GM23338 (cell line): ENCODE measurements around the gene ANKH. TPM values are rescaled to one million over a fixed set of nuclear protein-coding genes. Genes with fewer than 3 reads are reported as not detected.

ENCODE experiments used
- ATAC-seq: fragments of 200-7000 bp; cut with Tn5 transposase; 3 replicates; pipeline ENCODE4 v1.9.1; 2020
- DNase-seq: peaks from one replicate; pipeline ENCODE4 v3.0.0-alpha.2; 2015; ENCODE audit warnings: low spot score
- H2AFZ ChIP-seq: fragments of 200-600 bp; sonication (generic); 2 replicates; pipeline ENCODE4 v1.8.0; 2016; ENCODE audit warnings: antibody characterized with exemption, mild to moderate bottlenecking, moderate library complexity
- H3F3A ChIP-seq: fragments of 200-600 bp; sonication (generic); replicated peaks from 2 replicates; pipeline ENCODE4 v1.8.0; 2017; ENCODE audit warnings: antibody characterized with exemption, mixed run types, low read depth
- H3K27ac ChIP-seq: fragments of 200-600 bp; sonication (generic); 2 replicates; pipeline ENCODE4 v1.6.1; 2016; ENCODE audit warnings: low read depth
- H3K27me3 ChIP-seq: fragments of 200-600 bp; sonication (generic); 2 replicates; pipeline ENCODE4 v1.8.0; 2016; ENCODE audit warnings: mild to moderate bottlenecking, mixed run types, moderate library complexity; ENCODE audit not compliant: insufficient read depth
- H3K36me3 ChIP-seq: fragments of 200-600 bp; sonication (generic); 2 replicates; pipeline ENCODE4 v1.8.0; 2016; ENCODE audit warnings: mild to moderate bottlenecking; ENCODE audit not compliant: insufficient read depth
- H3K4me1 ChIP-seq: fragments of 200-600 bp; sonication (generic); 2 replicates; pipeline ENCODE4 v1.8.0; 2016; ENCODE audit warnings: mild to moderate bottlenecking, moderate library complexity; ENCODE audit not compliant: insufficient read depth
- H3K4me2 ChIP-seq: fragments of 200-600 bp; sonication (generic); 2 replicates; pipeline ENCODE4 v1.7.1; 2017; ENCODE audit warnings: mixed run types
- H3K4me3 ChIP-seq: fragments of 200-600 bp; sonication (generic); 2 replicates; pipeline ENCODE4 v1.6.1; 2016; ENCODE audit warnings: mixed run types
- H3K79me2 ChIP-seq: fragments of 200-600 bp; sonication (generic); replicated peaks from 2 replicates; pipeline ENCODE4 v1.8.0; 2017; ENCODE audit warnings: mild to moderate bottlenecking; ENCODE audit not compliant: insufficient read depth
- H3K9me2 ChIP-seq: fragments of 200-600 bp; sonication (generic); 2 replicates; pipeline ENCODE4 v1.8.0; 2017; ENCODE audit not compliant: insufficient read depth
- H4K20me1 ChIP-seq: fragments of 200-600 bp; sonication (generic); replicated peaks from 2 replicates; pipeline ENCODE4 v1.8.0; 2017; ENCODE audit warnings: mild to moderate bottlenecking; ENCODE audit not compliant: insufficient read depth
- H3K27ac Mint-ChIP-seq: 2 replicates; pipeline ENCODE4 v1.8.0; 2020; ENCODE audit warnings: inconsistent platforms, mild to moderate bottlenecking, moderate library complexity, mixed read lengths
- H3K27me3 Mint-ChIP-seq: 3 replicates; pipeline ENCODE4 v1.8.0; 2022; ENCODE audit warnings: low read depth, mild to moderate bottlenecking, moderate library complexity, mixed read lengths, inconsistent platforms; ENCODE audit not compliant: insufficient read depth, poor library complexity
- H3K36me3 Mint-ChIP-seq: 3 replicates; pipeline ENCODE4 v1.8.0; 2021; ENCODE audit warnings: low read depth, mild to moderate bottlenecking, inconsistent platforms, moderate library complexity, mixed read lengths
- H3K4me1 Mint-ChIP-seq: 3 replicates; pipeline ENCODE4 v1.8.0; 2020; ENCODE audit warnings: mild to moderate bottlenecking, inconsistent platforms, mixed read lengths
- H3K4me3 Mint-ChIP-seq: 3 replicates; pipeline ENCODE4 v1.8.0; 2021; ENCODE audit warnings: moderate library complexity, mild to moderate bottlenecking, inconsistent platforms, mixed read lengths
- H3K9me3 Mint-ChIP-seq: 3 replicates; pipeline ENCODE4 v1.8.0; 2020; ENCODE audit warnings: moderate library complexity, mild to moderate bottlenecking, inconsistent platforms, mixed read lengths
- CTCF ChIP-seq, 2 experiments: fragments of 200-600 bp in 1 of 2; sonication (generic) in 1 of 2; conservative IDR thresholded peaks; 2 replicates each; pipeline versions ENCODE4 v1.5.1 to v1.6.1; 2016 to 2017; ENCODE audit warnings: antibody characterized with exemption in 2 of 2, low read depth in 2 of 2, mild to moderate bottlenecking in 2 of 2, moderate library complexity in 1 of 2
- EZH2phosphoT487 ChIP-seq: fragments of 200-600 bp; sonication (generic); IDR thresholded peaks from one replicate; pipeline ENCODE4 v1.8.1; 2018; ENCODE audit warnings: antibody characterized with exemption; ENCODE audit not compliant: unreplicated experiment
- JUNB ChIP-seq: IDR thresholded peaks from one replicate; pipeline ENCODE4 v1.6.1; 2016; ENCODE audit warnings: antibody characterized with exemption; ENCODE audit not compliant: unreplicated experiment
- NANOG ChIP-seq: IDR thresholded peaks from 2 replicates; pipeline ENCODE4 v1.6.1; 2016; ENCODE audit warnings: antibody characterized with exemption, borderline replicate concordance
- POLR2AphosphoS5 ChIP-seq: IDR thresholded peaks from 2 replicates; pipeline ENCODE4 v1.6.1; 2016; ENCODE audit warnings: antibody characterized with exemption, low read depth
- REST ChIP-seq: IDR thresholded peaks from one replicate; pipeline ENCODE4 v1.6.1; 2018; ENCODE audit warnings: antibody characterized with exemption; ENCODE audit not compliant: unreplicated experiment
- STAT1 ChIP-seq: IDR thresholded peaks from one replicate; pipeline ENCODE4 v1.6.1; 2016; ENCODE audit warnings: antibody characterized with exemption; ENCODE audit not compliant: unreplicated experiment
- ZNF114 ChIP-seq: fragments of 250-450 bp; sonication (Bioruptor Pico); IDR thresholded peaks from 2 replicates; pipeline ENCODE4 v1.5.0; 2020; ENCODE audit warnings: mild to moderate bottlenecking, moderate library complexity
- ZNF462 ChIP-seq: fragments of 250-450 bp; sonication (Bioruptor Pico); IDR thresholded peaks from 2 replicates; pipeline ENCODE4 v1.5.0; 2020; ENCODE audit warnings: mild to moderate bottlenecking, moderate library complexity
- polyA plus RNA-seq: library from polyadenylated mRNA; unstranded; fragments of >200 nt; fragmentation: Nextera tagmentation; extraction: Ambion mirVana; gene quantifications from 2 replicates; pipeline ENCODE4 v1.2.1, GENCODE V29; 2016
- total RNA-seq: library from RNA; depleted of rRNA; stranded (reverse); fragments of >200 nt; shearing (Covaris generic); gene quantifications from 2 replicates; pipeline ENCODE4 v1.2.3, GENCODE V29; 2014
- TF ChIP-seq, protein P1 (sequence below): IDR thresholded peaks from 2 replicates; pipeline ENCODE4 v1.6.1; 2016; ENCODE audit warnings: antibody characterized with exemption

Gene ANKH
- total and polyA plus RNA-seq, 2 experiments from 2014 or later: 5.0 to 6.1 TPM

DNA sequence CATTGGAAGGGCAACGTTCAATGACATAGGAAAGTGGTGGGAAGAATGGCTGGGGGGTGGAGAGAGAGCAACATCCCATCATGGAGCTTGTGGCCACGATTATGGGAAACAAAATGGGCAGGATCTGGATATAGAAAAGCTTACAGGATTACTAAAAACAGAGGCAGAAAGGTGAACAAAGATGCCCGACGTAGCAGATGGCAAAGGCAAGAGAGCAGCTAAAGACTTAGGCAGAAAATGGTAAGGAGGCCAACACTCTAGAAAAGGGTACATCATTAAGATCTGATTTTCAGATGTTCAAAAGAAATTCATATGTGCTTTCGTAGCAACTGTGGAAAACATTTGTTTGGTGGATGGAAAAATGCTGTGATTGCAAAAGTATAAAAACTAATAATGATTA is 104.5 kb downstream of the ANKH start:
- Histone ChIP-seq H3K79me2 (no peaks in the 10 kb centered on the region), H3K4me3 (no peak overlapping the region), H3K4me1 (no peaks in the 10 kb centered on the region), H2AFZ (no peak overlapping the region), H3K36me3 (no peaks in the 10 kb centered on the region), H4K20me1 (no peaks in the 10 kb centered on the region; the same call in 1 of the 2 replicates), H3F3A (no peaks in the 10 kb centered on the region), H3K27ac (no peak overlapping the region), H3K9me2 (no peaks in the 10 kb centered on the region), H3K4me2 (no peak overlapping the region), H3K27me3 (no peaks in the 10 kb centered on the region)
- Mint-ChIP-seq H3K4me3 (no peak overlapping the region), H3K36me3 (no peaks in the 10 kb centered on the region), H3K27ac (no peak overlapping the region), H3K4me1 (no peaks in the 10 kb centered on the region), H3K27me3 (no peaks in the 10 kb centered on the region), H3K9me3 (no peaks in the 10 kb centered on the region)
- TF ChIP-seq REST: no peak
- no peak for TF ChIP-seq POLR2AphosphoS5
- TF ChIP-seq NANOG: no peak
- DNase-seq: no peak
- ATAC-seq: no peak

DNA sequence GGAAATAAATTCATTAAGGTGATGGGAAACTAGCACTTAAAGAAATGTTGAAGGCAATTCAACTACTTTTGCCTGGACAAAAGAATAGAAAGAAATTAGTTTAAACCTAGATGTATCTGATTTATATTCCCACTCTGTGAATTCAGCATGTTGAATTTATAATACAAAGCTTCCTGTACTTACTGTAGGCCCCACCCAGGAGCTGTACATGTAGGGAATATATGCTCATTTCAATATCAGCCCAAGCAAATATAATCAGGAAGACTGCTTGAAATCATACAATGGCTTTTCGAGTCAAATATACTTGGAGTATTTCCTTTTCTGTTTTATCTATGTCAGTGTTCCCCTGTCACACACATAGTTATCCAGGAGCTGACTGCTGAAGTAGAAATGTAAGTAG is 105.0 kb downstream of the ANKH start:
- Histone ChIP-seq H3K36me3 (no peaks in the 10 kb centered on the region), H3K27me3 (no peaks in the 10 kb centered on the region), H4K20me1 (no peaks in the 10 kb centered on the region), H3K27ac (no peak overlapping the region), H3K4me3 (no peak overlapping the region), H2AFZ (no peak overlapping the region), H3K4me2 (no peak overlapping the region), H3K4me1 (no peaks in the 10 kb centered on the region), H3K9me2 (no peaks in the 10 kb centered on the region), H3K79me2 (no peaks in the 10 kb centered on the region), H3F3A (no peaks in the 10 kb centered on the region)
- no peak overlapping the region for H3K27ac Mint-ChIP-seq
- H3K4me3 Mint-ChIP-seq: no peak overlapping the region
- H3K27me3 Mint-ChIP-seq: no peaks in the 10 kb centered on the region
- H3K36me3 Mint-ChIP-seq: no peaks in the 10 kb centered on the region
- ATAC-seq (no peak), DNase-seq (no peak)
- H3K9me3 Mint-ChIP-seq: no peaks in the 10 kb centered on the region
- H3K4me1 Mint-ChIP-seq: no peaks in the 10 kb centered on the region
- TF ChIP-seq EZH2phosphoT487 (no peak), NANOG (no peak), JUNB (no peak), ZNF114 (CRISPR knock-in tag) (no peak), CTCF (conservative IDR thresholded peaks at IDR 0.05; ENCODE audit: low read depth in 2 of 2) (no peak), POLR2AphosphoS5 (no peak), ZNF462 (CRISPR knock-in tag) (no peak), STAT1 (no peak)
- TF ChIP-seq, protein P1, sequence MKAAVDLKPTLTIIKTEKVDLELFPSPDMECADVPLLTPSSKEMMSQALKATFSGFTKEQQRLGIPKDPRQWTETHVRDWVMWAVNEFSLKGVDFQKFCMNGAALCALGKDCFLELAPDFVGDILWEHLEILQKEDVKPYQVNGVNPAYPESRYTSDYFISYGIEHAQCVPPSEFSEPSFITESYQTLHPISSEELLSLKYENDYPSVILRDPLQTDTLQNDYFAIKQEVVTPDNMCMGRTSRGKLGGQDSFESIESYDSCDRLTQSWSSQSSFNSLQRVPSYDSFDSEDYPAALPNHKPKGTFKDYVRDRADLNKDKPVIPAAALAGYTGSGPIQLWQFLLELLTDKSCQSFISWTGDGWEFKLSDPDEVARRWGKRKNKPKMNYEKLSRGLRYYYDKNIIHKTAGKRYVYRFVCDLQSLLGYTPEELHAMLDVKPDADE: no peak
